Middle frontal gyrus (tissue), 1 donor: ENCODE results near the gene GSTM4.
"Not testable (repeated sequence)": the region's sequence is repeated elsewhere in the genome, so short reads cannot be mapped to it uniquely, and the experiment has no call there.

ENCODE experiments used
- DNase-seq: peaks from one replicate; pipeline ENCODE4 v3.0.0-alpha.2; 2015; ENCODE audit warnings: low spot score; ENCODE audit errors: extremely low spot score

The GSTM4 gene

DNA sequence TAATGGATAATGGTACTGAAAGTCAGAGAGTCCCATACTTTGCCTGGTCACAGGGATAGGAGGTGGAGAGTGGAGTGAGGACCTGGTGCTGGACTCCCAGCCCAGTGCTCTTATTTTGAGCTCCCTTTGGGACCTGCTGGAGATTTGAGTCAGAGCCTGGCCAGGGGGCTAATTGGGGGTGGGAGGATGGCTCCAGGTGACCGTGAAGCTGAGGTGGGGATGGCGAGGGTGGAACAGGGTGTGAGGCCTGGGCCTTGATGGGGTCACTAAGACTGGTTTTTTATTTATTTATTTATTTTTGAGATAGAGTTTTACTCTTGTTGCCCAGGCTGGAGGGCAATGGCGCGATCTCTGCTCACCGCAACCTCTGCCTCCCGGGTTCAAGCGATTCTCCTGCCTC, 18.5 kb upstream of the GSTM4 start:
- no peak for DNase-seq

DNA sequence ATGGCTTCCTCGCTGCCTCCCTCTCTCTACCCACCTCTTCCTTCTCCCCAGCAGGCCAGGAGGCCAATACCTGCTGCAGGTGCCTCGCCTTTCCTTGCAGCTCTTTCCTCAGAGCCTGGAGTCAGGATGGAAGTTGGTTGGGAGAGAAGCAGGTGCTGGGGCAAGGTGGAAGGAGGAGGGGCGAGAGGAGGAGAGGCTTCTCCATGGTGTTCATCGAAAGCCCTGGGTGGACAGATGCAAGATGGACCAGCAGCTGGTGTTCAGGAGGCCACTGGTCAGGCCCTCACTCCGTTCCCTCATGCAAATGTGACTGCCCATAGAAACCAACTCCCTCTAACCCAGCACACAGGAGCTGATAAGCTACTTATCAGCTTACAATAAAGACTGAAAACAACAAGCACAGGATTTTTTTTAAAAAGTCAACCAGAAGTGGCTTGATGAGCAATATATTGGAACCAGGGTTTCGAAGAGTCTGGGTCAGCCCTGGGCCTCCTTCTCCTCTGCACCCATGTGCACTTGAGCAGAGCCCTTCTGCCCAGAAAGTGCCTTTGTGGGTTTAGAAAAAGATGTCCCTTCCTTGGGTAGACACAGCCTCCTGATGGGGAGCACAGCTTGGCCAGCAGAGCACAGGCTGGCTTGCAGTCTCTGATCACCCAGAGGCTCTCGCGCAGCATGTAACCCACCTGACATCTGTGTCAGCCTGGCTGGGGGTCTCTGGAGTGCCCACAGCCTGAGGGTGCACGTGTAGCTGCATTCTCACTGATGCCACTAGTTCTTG, 16.6 kb upstream of the GSTM4 start:
- DNase-seq = no peak

DNA sequence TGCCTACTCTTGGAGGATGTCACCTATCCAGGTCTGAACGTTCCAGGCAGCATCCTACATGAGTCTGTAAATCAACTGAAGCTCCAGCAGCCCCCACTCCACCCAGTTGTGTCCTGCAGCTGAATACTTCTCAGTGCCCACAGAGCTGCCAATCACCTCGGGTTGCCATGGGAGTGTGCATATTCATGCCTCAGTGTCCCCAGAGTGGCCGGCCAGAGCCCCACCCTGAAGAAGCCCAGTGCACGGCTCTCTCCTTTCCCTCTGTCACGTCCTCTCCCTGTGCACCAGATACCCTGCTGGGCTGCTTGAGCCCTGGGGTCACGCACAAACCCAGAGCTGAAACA, 16.1 kb upstream of the GSTM4 start:
- no peak for DNase-seq

DNA sequence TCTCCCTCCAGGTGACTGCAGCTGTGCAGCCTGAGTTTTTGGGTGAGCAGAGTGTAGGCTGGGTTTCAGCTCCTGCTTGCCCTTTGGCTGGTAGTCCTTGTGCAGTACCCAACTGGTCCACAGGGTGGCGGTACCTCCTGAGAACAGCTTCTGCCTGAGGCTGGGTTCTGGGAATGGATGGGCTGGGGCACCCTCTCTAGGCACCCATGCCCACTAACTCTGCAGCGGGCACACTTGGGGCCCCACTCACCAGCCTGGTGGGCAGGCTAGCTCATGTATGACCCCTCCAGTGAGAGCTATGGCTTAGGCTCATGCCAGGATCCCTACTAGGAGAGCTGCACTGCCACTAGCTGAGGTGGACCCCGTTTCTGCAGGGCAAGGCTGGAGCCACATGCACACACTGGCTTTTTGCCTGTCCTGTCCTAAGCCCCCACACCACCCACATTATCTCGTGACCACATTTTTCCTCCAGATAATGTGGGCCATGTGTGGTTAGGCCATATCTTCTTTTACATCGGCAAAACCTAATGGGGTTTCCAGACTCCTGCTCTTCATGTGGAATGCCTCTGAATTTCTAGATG, 15.5 kb upstream of the GSTM4 start:
- DNase-seq = peak; percentile 69

DNA sequence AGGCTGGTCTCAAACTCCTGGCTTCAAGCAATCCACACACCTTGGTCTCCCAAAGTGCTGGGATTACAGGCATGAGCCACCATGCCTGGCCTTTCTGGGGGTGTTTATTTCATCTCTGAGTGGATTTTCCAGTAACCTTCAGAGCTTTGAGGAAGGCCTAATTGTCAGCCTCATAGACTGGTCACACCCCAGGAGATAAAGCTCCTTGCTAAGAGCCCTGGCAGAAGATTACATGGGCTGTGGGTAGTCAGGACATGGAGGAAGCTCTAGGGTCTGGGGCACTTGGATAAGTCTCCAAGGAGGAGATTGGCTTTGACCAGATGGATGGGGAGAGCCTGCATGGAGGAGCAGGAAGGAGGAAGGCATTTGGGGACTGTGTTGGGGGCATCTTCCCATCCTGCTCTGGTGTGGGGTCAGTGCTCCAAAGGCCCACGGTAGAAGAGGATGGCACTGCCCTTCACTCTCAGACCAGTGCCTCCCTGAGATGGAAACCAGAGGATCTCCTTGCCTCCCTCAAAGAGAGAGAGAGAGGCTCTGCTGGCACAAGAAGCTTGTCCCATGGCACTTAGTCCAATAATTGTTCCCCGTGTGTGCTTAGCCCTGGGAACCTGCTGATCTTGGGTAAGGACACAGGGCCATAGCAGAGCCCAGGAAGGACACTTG, 14.7 kb upstream of the GSTM4 start:
- DNase-seq = no peak

DNA sequence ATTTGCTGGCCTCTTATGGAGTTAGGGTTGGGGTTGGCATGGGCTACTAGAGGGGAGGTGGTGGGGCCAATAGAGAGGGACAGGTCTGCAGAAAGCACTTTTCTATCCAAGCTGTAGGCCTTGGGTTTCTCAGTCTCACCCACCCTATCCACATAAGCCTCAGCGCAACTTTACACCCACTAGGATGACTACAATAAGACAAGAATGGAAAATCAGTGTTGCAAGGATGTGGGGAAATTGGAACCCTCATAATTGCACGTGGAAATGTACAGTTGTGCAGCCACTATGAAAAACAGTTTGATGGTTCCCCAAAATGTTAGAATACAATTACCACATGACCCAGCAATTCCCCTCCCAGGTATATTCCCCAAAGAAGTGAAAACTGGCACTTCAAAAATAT, 14.0 kb upstream of the GSTM4 start:
- no peak for DNase-seq

DNA sequence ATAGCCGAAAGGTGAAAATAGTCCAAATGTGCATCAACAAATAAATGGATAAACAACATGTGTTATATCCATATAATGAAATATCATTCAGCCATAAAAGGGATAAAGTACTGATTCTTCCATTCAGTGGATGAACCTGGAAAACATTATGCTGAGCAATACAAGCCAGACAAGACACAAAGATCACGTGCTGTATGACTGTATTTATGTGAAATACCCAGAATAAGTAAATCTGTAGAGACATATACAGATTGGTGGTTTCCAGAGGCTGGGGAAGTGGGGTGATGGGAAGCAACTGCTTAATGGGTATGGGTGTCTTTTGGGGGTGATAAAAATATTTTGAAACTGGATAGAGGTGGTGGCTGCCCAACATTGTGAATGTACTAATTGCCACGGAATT, 13.3 kb upstream of the GSTM4 start:
- no peak for DNase-seq

DNA sequence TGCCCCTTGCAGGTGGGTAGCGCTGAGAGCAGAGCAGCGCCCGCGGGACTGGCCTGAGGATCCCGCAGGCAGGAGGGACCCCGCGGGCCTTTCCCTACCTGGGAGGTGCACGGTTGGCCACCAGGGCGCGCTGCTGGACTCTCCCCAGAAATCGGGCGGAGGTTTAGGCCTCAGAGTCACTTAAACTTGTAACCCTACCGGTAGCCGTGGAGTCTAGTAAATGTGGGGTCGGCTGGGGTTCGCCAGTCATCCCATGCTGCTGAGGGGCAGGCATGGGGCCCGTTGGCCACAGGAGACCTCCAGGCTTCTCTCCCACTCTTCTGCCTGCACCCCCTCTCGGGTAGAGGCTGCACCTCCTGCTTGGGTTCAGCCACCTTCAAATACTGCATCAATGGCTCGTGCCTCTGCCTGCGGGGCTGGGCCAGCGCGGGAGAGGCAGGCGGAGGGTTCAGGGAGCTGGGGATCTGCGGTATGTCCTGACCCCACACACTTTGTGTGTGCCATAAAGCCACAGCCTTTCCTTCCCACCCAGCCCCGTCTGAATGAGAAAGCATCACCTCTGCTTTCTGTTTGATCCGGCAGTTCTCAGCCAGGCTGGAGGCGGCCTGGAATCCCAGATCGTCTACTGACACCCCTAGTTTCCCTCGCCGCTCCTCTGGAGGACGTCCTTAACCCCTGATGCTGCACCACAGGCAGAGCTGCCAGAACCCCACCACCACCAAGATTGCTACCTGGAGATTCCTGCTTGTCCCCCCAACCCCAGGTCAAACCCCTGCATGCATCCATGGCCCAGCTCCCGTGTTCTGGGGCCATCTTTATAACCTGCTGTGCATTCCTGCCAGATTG, 12.3 kb upstream of the GSTM4 start:
- DNase-seq = no peak

DNA sequence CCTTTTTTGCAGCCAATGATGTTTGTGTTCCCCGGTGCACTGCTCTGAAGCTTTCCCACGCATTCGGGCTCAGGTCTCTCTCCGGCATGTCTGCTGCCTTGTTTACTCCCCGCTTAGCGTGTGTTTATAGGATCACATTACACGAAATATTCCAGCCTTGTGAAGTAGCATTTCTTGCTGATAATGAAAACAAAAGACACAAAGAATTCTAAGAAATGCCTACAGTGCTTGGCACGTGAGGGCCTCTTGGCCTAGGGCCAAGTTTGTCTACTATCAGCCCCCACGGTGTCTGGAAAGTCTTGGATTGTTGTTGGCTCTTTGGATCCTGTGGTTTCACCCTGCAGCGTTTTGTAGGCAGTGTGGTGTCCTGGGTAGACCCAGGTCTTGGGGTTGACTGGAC, 11.2 kb upstream of the GSTM4 start:
- DNase-seq = no peak

DNA sequence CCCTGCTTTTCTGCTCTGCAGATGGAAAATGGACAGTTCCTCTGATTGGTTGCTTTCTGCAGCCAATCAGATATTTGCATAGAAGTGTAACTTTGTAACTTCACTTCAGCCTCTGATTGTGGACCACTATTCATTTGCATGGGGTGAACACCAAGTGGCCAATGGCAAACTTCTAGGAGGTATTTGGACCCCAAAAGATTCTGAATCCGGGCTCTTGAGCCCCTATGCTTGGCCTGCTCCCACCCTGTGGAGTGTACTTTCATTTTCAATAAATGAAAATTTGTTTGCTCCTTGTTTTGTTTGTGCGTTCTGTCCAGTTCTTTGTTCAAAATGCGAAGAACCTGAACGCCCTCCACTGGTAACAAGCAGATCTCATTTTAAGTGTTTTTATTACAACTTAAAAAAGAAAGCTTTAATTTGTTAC, 6.4 kb upstream of the GSTM4 start:
- DNase-seq = no peak

DNA sequence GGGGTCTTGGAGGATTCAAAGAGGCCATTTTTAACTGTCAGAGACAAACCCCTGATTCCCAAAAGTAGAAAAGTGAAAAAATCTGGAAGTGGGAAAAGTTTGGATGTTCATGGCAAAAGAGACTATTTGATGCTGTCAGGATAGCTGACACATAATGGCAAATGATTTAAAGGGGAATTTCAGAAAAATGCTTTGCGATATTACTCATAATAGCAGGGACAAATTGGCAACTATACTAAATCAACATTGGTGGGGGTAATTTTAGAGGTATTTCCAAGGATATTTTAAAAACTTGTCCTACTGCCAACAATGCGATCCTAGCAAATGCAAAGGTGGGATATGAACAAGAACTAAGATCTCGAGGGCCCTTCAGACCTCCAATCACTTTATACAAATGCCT, 5.3 kb upstream of the GSTM4 start:
- no peak for DNase-seq

DNA sequence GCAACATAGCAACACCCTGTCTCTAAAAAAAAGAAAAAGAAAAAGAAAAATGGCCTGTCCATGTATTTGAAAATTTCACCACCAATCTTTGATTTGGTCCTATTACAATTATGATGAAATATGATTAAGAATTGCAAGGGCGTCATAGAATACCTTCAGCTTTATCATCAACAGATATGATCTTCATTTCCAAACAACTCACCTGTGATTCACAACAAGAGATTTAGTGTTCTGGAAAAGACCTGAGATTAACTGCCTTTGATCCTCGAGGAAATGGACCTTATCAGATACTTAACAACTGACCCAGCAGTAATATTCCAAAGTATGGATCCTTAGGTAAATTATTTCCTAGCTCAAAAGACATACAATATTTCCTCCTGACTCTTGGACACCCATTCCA, 3.5 kb upstream of the GSTM4 start:
- DNase-seq = no peak

DNA sequence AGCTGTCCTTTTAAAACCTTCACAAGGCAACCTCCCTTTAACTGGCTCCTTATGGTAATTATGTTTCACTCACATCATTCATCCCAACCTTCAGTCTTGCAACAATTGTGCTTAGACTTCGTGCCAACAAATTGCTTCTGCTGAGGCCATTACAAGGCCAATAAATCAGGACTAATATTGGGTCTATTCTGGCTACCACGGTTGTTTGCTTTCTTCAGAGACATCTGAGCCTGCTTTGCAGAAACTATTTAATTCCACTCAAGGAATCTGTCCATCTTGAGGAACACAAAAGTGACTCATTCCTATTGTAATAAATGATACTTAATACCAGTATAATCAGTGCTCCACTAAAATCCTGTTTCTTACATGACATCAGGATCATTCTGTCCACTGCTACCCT, 2.6 kb upstream of the GSTM4 start:
- no peak for DNase-seq

DNA sequence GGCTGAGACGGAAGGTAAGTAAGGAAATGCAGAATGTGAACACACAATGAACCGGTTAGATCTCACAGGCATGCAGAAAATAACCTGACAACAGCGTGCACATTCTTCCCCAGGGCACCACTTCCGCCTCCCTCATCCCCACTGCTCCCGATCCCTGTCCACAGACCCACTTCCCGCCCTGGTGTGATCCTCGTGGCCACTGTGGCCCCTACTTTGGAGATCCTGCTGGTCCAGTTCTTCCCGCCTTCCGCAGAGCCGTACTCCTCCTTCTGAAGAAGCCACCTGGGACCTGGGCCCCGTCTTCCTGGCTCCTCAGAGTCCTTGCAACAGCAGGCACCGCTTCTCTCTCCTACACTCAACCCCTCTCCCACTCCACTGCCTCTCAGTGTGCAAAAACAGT, 1.4 kb upstream of the GSTM4 start:
- no peak for DNase-seq

DNA sequence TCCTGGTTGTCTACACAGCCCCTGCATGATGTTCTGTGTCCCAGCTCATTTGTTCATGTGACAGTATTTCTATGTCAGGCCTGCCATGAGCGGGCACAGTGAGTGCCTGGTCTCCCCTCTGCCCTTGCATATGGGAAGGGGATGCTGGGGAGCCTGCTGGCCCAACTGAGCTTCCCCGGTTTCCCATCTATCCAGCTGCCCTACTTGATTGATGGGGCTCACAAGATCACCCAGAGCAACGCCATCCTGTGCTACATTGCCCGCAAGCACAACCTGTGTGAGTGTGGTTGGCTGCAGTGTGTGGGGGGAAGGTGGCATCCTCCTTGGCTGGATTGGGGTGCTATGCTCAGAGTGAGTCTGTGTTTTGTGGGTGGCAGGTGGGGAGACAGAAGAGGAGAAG, 1.5 kb downstream of the GSTM4 start:
- DNase-seq = no peak

DNA sequence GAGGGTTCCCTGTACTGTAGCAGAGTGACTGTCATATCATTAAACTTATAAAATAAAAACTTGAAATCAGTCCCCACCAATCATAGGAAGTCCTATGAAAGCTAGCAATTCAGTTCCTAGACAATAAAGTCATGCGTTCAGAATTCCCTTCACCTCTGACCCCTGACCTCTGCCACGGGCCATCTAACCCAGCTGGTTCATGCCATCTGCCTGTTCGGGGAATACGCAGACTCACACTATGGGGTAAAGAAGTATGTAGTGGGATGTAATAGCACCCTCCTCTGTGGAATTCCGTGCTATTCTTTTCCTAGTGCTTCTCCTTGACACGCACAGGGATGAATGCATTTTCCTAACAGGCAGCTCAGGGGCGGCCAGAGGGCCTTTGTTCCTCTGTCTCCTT, 2.1 kb downstream of the GSTM4 start:
- DNase-seq = no peak

DNA sequence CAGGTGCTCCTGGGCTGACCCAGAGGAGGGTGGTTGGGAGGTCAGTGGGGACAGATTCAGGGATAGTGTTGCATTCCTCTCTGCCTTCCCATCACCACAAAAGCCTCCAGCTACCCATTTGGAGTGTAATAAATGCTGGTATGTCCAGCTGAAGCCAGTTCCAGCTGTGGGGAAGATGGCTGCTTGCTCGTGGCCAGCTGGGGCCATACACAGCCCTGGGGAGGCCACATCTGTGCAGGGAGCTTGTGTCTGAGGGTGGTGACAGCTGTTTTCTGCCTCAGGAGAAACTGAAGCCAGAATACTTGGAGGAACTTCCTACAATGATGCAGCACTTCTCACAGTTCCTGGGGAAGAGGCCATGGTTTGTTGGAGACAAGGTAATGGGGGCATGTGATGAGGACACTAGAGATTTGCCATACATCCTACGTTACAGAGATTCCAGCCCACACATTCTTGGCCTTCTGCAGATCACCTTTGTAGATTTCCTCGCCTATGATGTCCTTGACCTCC, 2.7 kb downstream of the GSTM4 start:
- DNase-seq = no peak

DNA sequence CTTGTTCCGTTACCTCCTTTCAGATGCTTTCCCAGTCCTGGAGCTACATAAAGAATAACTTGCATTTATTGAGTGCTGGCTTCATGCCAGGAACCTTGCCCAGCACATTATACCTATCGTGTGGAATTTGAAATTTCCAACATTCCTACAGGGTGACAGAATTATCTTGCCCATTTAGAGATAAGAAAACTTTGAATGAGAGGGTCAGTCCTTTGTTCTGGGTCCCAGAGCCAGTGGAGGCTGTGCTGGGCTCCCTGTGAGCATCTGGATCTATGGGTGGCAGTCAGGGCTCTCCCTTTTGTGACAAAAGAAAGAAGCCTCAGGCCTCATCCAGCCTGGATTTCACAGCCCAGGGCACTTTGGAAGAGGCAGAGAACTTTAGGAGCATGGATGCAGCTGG, 3.2 kb downstream of the GSTM4 start:
- DNase-seq = no peak

DNA sequence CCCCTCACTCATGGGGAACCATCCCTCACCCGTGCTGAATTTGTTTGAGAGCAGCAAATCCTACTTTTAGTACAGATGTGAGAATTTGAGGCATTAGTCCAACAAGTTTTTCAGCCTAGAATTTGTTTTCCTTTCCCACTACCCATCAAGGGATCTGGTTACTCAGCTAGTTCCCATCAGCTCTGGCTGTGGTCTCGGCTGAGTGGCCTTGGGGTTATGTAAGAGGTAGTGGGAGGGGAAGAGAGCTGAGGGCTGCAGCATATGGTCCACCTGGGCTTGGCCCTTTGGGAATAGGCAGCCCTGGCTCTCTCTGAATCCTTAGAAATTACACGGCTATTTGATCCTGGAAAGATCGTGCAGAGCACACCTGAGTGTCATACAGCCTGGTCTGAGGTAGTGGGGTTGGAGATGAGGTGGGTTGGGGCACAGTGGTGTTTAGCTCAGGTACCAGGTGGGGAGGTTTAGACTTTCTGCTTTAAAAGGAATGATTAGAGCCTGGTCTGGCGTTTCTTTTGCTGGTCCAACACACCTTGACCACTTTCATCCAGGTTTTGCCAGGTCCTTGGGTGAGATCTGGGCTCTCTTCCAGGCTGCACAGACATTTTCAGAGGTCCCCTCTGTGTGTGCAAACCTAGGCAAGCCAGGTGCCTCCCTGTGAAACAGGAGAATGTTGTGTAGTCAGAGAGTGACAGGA, 4.2 kb downstream of the GSTM4 start:
- DNase-seq = no peak

DNA sequence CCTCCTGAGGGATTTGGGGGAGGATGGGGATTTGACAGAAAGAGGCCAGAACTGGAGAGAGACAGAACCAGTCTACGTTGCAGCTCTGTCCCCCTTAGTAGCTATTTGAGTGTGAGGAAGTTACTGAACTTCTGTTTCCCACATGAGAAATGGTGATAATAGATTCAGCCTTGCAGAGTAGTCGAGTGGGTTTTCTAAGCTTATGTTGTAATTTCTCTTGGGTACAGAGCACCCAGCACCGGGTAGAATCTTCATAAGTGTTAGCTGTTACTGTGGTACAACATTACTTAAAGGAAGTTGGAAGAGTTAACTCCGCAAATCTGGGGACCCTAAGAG, 4.8 kb downstream of the GSTM4 start:
- DNase-seq = not testable (repeated sequence)

DNA sequence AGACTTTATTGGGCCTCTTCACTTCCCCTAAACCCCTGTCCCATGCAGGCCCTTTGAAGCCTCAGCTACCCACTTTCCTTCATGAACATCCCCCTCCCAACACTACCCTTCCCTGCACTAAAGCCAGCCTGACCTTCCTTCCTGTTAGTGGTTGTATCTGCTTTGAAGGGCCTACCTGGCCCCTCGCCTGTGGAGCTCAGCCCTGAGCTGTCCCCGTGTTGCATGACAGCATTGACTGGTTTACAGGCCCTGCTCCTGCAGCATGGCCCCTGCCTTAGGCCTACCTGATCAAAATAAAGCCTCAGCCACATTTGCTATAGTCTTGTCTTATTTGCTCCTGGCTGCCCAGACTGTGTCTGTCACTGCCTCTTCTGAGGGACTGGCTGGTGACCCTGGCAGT, 5.5 kb downstream of the GSTM4 start:
- no peak for DNase-seq
